Stimulated activated CD8-positive, alpha-beta memory T cell treated with anti-CD3 and anti-CD28 coated beads, Interleukin-15, amount 100 ng/mL, for 48 hours (primary cell): ENCODE measurements around the gene RAB7B.
A peak's percentile ranks its signal among the peaks of the same experiment; 100 is the strongest.
"Not testable (repeated sequence)": the region's sequence is repeated elsewhere in the genome, so short reads cannot be mapped to it uniquely, and the experiment has no call there.

Source experiments
- DNase-seq, 2 donors: peaks; one replicate each; pipeline ENCODE4 v3.0.0-alpha.2; 2020; ENCODE audit warnings: low read depth in 2 of 2

Gene RAB7B

DNA sequence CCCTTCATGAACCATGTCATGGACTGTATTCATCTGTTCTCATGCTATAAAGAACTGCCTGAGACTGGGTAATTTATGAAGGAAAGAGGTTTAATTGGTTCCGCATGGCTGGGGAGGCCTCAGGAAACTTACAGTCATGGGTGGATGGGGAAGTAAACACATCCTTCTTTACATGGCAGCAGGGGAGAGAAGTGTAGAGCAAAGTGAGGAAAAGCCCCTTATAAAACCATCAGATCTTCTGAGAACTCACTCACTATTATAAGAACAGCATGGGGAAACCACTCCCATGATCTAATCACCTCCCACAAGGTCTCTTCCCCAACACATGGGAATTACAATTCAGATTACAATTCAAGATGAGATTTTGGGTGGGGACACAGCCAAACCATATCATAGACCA lies 6.6 kb downstream of the RAB7B start:
- DNase-seq, result not testable (repeated sequence)

DNA sequence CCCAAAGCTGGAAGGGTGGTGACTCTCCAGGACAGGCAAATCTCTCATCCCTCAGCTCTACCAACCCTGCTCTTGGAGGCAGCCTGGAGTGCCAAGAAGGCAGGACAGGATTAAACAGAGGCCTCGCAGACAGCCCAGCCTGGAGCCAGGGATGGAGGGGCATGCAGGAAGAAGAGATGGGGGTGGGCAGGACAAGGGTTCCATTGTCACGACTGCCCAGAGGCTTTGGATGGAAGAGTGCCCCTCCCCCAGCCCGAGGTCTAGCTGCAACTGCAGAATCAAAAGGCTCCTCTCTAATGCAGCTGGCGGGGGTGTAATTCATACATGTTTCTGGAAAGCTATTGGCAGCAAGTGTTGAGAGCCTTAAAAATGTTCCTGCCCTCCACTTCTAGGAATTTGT lies 8.8 kb downstream of the RAB7B start:
- no peak for DNase-seq

DNA sequence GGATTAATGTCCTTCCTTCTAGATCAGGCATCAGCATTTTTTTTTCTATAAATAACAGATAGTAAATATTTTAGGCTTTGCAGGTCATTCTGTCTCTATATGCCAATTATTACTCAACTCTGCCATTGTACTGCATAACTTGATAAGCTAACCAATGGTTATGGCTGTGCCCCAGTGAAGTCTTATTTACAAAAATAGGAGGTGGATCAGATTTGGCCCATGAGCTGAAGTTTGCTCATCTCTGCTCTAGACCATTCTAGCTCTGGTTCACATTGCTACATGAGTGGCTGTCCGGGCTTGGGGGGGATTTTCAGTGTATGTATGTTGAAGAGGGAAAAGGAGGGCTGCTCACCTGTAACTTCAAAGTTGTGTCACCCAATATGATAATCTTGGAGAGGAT lies 10.1 kb downstream of the RAB7B start:
- no peak for DNase-seq

DNA sequence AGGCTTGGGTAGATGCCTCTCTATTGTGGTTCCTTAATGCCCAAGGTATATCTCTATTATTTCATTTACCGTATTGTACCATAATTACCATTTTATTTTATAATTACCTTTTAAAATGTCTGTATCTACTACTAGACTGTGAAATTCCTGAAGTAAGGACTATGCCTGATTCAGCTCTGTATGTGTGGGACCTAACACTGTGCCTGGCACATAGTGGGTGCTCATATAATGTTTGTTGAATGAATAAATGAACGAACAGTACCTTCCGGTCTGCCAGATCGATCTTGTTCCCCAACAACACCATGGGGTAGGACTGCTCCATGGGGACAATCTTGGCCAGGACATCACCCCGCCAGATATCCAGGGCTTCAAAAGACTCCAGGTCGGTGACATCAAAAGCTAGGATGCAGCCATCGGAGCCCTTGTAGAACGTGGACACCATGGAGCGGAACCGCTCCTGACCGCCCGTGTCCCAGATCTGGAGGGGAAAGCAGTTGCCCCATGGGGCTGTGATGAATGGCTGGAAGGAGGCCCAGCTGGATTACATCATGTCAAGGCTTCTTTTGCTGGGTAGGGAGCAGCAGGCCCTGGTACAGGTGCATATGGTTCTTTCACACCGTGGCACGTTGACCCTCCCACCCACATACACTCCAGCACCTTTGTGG lies 10.8 kb downstream of the RAB7B start:
- no peak for DNase-seq

DNA sequence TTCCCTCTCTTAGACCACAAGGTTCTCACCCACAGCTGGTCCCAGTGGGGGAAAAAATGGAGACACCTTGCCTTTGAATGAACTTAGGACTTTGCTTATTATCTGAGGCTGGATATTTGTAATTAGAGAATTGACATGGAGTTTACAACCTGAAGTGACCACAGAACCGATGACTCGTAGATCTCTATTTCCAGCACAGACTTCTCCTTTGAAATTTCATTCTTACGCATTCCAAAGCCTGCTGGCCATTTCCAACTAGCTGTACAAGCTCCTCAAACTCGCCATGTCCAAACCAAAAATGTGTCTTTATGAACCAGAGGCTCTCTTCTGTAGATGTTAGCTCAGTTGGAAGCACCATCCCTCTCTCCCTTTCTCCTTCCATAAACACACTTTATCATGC lies 12.0 kb downstream of the RAB7B start:
- no peak for DNase-seq

DNA sequence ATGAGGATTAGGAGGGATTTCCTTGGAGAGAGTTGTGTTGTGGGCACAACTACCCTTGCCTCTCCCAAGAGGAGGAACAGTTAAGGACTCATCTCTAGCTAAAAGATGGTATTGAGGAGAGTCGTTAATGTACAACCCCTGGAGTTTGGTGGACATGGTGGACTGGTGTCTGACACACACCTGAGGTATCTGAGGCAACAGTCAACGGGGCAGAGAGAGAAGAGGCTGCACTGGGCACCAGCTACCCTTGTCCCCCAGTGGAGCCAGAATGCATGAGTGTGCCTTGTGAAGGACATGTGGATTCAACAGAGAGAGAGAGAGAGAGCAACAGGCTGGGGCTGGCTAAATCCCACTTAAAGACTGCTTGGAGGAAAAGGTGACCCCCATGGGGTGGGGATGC lies 13.0 kb downstream of the RAB7B start:
- DNase-seq, result no peak

DNA sequence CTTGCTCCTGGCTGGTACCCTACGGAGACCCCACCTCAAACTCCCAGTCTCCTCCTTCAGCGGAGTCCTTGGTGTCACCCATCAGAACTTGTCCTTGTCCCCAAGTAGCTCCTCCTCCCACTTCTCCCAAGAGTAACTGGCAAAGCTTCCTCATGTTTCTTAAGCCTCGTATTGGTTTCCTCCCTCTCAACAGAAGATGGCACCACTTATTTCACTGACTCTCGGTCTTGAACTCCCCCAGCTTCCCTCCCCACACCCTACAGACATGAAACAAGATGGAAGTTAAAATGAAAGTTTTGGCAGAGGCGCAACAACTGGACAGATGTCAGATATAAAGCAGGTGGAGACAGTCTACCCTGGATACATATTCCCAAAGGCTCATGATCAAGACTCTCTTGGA lies 13.4 kb downstream of the RAB7B start:
- DNase-seq, result no peak

DNA sequence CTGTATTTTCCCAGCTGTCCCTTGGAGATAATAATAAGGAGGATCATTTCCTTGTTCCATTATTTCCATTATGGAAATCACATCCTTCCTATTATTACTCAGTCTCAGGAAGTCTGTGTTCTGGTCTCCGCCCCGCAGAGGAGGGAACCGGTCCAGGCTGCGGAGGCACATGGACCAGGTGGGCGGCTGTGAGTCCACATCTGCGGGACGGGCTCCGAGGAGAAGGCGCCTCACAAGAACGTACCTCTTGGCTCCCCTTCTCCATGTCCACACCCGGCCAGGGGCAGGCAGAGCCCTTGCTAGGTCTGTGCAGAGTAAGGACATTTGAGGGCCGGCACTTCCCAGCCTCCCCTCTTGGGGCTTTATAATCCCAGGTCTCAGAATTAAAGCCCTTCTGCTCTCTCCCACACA lies 14.6 kb downstream of the RAB7B start:
- no peak for DNase-seq

DNA sequence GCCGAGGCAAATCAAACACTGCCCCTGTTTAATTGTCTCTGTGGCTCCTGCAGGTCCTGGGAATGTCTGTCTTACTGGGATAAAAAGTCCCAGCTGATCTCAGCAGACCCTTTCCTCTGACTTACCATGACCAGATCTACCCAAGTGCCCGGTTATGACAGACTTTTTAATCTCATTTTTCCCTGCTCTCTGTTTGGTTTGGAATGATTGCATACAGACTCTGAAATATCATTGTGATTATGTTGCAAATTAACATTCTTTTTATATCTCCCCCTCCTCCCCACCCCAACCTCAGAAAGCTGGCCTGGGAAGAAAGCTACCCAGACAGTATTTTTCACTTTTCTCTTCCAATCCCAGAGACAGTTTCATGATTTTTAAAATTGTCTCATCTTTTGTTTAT lies 16.3 kb downstream of the RAB7B start:
- no peak for DNase-seq

DNA sequence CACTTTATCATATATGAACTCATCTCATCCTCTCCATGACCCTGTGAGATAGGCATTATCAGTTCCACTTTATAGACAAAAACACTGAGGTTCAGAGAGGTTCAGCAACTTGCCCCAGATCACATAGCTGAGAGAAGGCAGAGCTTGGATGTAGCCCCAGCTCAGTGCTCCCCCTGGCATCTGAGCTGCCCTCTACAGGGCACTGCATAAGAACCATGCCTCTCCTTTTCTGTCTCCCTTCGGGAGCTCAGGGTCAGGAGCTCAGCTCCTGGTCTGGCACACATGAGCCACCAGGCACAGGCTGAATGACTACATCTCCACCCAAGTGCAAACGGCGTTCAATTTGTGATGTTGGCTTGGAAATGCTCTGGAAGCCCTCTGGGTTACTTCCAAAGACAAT lies 16.9 kb downstream of the RAB7B start:
- no peak for DNase-seq

DNA sequence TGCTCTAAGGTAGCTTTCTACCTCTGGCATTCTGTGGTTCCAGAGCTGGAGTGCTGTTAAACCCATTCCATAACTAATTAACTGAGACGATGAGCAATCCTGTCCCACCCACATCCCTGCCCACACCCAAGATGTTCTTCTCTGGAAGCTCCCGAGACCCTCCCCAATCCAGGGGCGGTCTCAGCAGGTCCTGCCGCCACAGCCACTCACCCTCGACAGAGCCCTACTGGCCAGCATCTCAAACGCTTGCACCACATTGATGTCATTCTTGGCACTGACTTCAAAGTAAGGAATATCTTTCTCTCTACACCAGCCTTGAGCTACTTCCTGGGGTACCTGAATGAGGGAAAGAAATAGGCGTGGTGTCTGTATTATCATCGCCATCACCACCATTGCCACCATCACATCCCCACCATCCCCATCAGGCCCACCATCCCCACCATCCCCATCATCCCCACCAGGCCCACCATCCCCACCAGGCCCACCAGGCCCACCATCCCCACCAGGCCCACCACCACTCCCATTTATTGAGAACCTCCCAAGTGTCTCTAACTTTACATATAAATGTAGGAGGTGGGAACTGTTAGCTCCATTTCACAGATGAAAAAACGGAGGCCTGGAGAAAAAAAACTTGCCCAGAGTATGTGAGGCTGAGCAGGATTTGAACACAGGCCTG lies 17.7 kb downstream of the RAB7B start:
- DNase-seq, result no peak

DNA sequence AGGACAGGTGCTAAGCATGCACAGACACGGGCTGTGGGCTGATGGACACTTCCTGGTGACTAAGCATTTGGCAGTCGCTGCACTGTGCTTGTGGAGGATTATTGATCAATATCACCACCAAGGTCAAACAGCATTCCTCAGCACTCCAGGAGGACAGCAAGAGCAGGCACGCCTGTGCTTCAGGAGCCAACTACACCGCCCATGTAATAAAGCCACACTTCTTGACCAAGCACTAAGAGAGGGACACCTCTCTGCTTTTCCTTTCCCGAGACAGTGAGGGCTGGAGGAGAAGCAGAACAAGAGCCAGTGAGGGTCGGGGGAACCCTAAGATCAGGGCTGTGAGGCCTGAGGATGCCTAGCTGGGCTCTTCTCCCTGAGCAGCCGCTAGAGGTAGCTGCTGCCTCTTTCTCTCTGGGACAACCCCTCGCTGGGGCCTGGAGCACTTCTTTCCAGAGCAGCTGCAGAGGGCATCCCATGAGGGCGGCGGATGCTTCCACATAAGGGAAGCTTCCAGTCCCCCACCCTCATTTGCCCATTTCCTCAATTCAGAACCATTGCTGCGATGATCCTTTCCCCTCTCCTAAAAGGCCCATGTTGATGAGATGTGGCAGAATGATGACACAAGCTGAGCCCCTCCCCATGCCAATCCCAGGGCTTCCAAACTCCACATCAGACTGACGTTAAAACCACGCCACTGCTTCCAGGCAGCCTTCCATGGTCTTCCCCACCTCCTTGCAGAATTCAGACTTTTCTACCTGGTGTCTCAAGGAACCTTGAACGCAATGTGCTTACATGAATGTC lies 19.1 kb downstream of the RAB7B start:
- DNase-seq, result no peak

DNA sequence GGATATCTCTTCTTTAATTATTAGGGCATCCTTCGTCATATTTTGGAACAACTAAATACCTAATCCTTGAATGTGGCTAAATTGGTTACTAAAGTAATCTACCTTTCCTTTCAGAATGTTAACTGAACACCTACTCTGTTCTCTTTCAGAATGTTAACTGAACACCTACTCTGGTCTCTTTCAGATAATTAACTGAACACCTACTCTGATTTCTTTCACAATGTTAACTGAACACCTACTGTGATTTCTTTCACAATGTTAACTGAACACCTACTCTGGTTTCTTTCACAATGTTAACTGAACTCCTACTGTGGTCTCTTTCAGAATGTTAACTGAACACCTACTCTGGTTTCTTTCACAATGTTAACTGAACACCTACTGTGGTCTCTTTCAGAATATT lies 21.9 kb downstream of the RAB7B start:
- DNase-seq, result no peak

DNA sequence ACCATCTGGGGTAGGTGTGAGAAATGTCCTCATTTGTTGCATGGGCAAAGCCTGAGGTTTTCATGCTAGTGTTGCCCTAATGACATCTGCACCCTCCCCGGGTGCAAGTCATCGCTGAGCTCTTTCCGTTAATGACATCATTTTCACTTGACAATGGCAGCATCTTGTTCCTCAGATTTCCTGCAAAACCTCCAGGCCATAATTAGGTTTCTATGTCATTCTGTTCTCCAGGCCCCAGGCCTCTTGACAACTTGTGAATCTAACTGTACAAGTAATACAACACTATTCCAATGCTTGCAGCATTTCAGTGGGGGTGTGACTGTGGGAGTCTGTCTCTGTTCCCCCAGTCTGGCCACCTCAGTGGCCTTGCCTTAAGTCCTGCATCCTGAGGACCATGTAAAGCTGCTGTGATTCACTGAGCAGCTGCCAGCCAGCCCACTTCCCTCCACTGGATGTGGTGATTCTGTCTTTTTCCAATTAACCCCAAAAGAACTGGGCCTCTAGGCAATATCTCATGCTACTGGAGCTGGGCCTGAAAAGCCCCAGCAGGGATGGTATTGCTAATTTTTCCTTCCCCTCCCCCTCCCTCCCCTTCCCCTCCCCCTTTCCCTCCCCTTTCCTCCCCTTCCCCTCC lies 22.8 kb downstream of the RAB7B start:
- no peak for DNase-seq

DNA sequence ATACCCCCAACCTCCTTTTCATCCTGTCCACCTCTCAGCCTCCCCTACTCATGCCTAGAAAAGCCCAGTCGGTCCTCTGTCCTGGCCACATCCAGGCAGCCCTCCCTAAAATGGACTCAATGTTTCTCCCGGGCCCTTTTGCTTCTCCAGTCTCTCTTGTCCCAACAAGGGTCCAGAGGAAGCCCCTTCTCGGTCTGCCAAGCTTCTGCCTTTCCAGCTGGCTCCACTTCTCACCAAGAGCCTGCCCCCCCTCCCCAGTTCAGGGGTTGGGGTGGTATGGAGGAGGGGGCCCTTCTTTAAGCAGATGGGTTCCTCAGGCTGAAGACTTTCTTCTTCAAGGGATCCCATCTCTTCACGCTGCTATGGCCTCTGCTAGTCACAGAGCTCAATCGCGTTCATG lies 23.9 kb downstream of the RAB7B start:
- DNase-seq, result no peak

DNA sequence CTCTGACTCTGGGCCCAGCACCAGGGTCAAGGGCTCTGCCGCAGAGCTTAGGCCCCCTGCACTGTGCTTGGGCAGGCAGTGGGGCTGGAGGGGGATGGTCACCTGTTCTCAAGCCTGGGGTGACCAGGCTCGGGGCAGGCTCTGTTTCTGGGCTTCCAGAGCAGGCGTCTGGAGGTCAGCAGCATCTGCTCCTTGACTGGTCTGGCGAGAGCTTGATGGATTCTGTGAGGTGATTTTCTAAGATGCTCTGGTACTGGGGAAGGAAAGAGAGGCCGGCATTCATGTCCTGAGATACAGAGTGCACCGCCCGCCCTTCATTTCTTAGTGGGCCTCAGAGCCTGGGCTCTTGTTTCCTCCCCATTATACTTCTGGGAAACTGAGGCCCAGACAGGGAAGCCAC lies 24.5 kb downstream of the RAB7B start:
- DNase-seq, result no peak

DNA sequence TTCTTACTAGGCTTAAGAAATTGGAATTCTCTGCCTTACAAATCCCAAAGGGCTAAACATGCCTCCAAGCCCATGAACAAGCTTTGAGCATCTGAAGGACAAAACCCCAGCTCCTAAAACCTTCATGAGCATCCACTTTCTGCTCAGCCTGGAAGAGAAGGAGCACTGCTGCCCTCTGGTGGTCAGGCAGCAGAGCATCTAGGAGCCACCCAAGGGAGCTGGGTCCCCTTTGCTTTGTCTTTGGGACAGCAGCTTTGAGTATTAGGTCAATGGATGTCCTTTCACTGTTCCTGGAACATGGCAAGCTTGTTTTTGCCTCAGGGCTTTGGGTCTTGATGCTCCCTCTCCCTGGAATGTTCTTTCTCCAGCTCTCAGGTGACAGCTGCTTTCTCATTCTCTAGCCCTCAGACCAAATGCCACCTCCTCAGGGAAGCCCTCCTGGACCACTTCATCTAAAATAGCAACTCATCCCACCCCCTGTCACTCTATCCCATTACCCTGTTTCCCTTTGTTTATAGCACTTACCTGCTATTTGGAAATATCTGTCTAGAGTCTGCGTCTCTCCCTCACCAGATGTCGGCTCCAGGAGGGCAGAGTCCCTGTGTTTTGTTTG lies 25.7 kb downstream of the RAB7B start:
- DNase-seq, result peak; percentile 46 to 47

DNA sequence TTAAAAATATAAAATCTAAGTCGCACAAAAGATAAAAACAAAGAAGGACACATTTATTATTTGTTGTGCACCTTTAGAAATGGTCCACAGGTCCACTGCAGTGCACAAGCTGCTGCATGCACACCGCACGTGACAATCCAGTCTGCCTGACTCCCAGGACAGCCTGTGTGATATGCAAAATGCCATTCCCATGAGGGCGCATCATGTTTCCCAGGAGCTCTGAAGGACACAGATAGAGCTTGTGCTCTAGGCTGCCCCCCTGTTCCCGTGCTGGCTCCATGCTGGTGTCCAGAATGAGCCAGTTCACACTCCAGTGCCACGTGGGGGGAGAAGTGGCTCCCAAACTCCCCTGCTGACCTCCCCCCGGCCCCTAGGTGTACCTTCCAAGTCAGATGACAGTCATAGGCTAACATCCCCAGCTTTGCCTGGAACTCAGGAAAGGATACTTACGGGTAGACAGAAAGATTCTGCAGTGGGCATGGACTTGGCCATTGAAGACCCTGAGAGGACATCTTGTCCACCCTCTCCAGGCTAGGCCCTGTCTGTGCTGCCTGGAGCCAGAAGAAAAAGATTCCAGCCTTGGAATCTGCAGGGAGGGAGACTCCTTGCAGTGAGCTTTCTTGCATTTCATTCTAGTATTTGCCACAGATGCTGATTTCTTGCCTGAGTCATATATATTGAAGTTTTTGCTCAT lies 26.3 kb downstream of the RAB7B start:
- DNase-seq, result no peak

DNA sequence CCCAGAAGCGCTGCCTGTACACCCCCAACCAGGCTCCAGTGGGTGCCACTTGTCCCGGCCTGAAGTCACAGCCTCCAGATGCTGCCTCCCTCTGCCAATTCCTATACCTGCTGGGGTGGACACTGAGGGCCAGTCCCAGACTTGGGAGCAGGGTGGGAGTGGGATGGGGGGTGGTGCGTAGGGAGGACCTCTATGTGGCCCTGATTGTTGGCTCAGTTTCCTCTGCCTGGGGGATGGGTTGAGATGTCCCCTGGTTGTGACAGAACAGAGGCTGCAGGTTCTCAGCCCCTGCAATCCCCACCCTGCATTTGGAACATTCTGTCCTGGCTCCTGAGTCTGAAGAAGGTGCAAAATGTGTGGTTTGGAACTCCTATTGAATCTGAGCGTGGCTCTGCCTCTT lies 27.2 kb downstream of the RAB7B start:
- no peak for DNase-seq

DNA sequence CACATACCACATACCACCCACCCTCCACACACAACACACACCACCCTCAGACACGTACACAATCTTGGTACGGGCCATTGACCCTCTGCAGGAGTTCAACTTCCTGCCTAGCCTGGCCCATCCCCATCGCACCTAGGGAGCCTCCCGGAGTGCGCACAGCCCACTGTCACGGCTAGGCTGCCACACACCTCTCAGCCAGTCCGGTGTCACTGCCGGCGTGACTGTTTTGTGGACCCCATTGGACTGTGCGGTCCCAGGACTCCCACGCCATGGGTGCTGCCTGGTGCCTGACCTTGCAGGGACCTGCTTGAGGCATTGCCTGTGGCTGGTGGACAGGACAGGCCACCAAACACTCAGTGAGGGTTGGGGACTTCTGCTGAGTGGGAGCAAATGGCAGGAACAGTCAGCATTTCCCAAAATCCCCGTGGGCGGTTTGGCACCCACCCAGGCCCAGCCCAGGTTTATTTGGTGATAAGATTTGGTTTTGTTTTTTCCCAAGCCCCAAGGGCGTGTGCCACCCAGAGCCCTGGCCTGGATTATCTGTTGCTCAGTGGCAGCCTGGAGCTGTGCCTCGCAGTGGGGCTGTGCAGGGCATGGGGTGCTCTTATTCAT lies 27.7 kb downstream of the RAB7B start:
- no peak for DNase-seq

DNA sequence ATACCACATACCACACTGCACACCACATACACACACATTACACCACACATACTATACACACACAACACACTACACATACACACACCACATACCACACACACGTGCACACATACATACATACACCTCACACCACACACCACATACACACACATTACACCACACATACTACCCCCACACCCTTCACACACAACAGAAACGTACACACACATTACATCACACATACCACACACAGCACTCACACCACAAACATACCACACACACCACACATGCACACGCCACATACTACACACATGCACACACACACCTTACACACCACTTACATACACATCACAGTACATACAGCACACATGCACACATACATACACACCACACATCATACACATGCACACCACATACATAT lies 28.5 kb downstream of the RAB7B start:
- no peak for DNase-seq
